ENCODE measurements around the gene PJA2.
A peak's percentile ranks its signal among the peaks of the same experiment; 100 is the strongest.

Gene PJA2

GRCh38 chr5:109345699-109346098, 64.1 kb downstream of the PJA2 start:
- DNase-seq = no peak

GRCh38 chr5:109340351-109340750, 69.4 kb downstream of the PJA2 start:
- no peak for DNase-seq

- DNase-seq = peak; percentile 46 to 72
Observed at GRCh38 chr5:109335114-109335513, 74.7 kb downstream of the PJA2 start.

GRCh38 chr5:109334056-109334455, 75.7 kb downstream of the PJA2 start:
- no peak for DNase-seq

GRCh38 chr5:109329333-109330237, 80.2 kb downstream of the PJA2 start:
- DNase-seq = peak; percentile 28 to 78

- DNase-seq = no peak
Observed at GRCh38 chr5:109328626-109329025, 81.1 kb downstream of the PJA2 start.

GRCh38 chr5:109327570-109327969, 82.2 kb downstream of the PJA2 start:
- DNase-seq = peak; percentile 33 to 52

- DNase-seq = peak in 1 of 2 experiments; percentile 30
Observed at GRCh38 chr5:109326919-109327318, 82.9 kb downstream of the PJA2 start.

- DNase-seq = no peak
Observed at GRCh38 chr5:109325456-109325855, 84.3 kb downstream of the PJA2 start.

GRCh38 chr5:109324931-109325330, 84.8 kb downstream of the PJA2 start:
- no peak for DNase-seq

GRCh38 chr5:109324351-109324750, 85.4 kb downstream of the PJA2 start:
- DNase-seq = no peak

- DNase-seq = no peak
Observed at GRCh38 chr5:109322694-109323093, 87.1 kb downstream of the PJA2 start.

- DNase-seq = no peak
Observed at GRCh38 chr5:109319351-109319750, 90.4 kb downstream of the PJA2 start.

GRCh38 chr5:109318455-109319108, 91.2 kb downstream of the PJA2 start:
- DNase-seq = no peak

GRCh38 chr5:109316634-109317033, 93.1 kb downstream of the PJA2 start:
- no peak for DNase-seq

- no peak for DNase-seq
Observed at GRCh38 chr5:109315245-109315644, 94.5 kb downstream of the PJA2 start.

- no peak for DNase-seq
Observed at GRCh38 chr5:109313127-109313526, 96.6 kb downstream of the PJA2 start.

- DNase-seq = no peak
Observed at GRCh38 chr5:109312695-109313094, 97.1 kb downstream of the PJA2 start.

- DNase-seq = no peak
Observed at GRCh38 chr5:109310315-109310714, 99.5 kb downstream of the PJA2 start.

GRCh38 chr5:109309326-109310063, 100.3 kb downstream of the PJA2 start:
- DNase-seq = peak in 1 of 2 experiments; percentile 20

- no peak for DNase-seq
Observed at GRCh38 chr5:109307951-109308350, 101.8 kb downstream of the PJA2 start.

GRCh38 chr5:109307456-109307855, 102.3 kb downstream of the PJA2 start:
- DNase-seq = no peak

GRCh38 chr5:109305352-109305751, 104.4 kb downstream of the PJA2 start:
- peak in 1 of 2 experiments; percentile 63 for DNase-seq
